Mesothelial cell of epicardium (in vitro differentiated cells): ENCODE results near the gene SDSL. TPM values are rescaled to one million over a fixed set of nuclear protein-coding genes. Genes with fewer than 3 reads are reported as not detected.

Experiments used
- DNase-seq, 2 experiments: peaks; one replicate each; pipeline ENCODE4 v3.0.0; 2021; ENCODE audit warnings: low spot score in 2 of 2; ENCODE audit not compliant: unreplicated experiment in 2 of 2
- H3K27ac Mint-ChIP-seq: 2 replicates; pipeline ENCODE4 v1.8.0; 2021; ENCODE audit warnings: mixed read lengths
- H3K27me3 Mint-ChIP-seq: 2 replicates; pipeline ENCODE4 v1.8.0; 2021; ENCODE audit warnings: low read depth, mixed read lengths
- H3K36me3 Mint-ChIP-seq: 2 replicates; pipeline ENCODE4 v1.8.0; 2021; ENCODE audit warnings: mixed read lengths
- H3K4me1 Mint-ChIP-seq: 2 replicates; pipeline ENCODE4 v1.8.0; 2021; ENCODE audit warnings: mixed read lengths
- H3K4me3 Mint-ChIP-seq: 2 replicates; pipeline ENCODE4 v1.8.0; 2021; ENCODE audit warnings: mild to moderate bottlenecking, moderate library complexity, mixed read lengths
- H3K9me3 Mint-ChIP-seq: 2 replicates; pipeline ENCODE4 v1.8.0; 2021; ENCODE audit warnings: mixed read lengths
- CTCF ChIP-seq: fragments of 200-600 bp; sonication (generic); IDR thresholded peaks from one replicate; pipeline ENCODE4 v1.5.0; 2021; ENCODE audit warnings: antibody characterized with exemption; ENCODE audit not compliant: unreplicated experiment
- total RNA-seq: library from RNA; stranded (reverse); gene quantifications from 3 replicates; pipeline ENCODE4 v1.2.1, GENCODE V29; 2021

Gene SDSL
- total RNA-seq, 1 donor from 2014 or later: 11.6 TPM

- Mint-ChIP-seq H3K36me3 (no peaks in the 10 kb centered on the region), H3K9me3 (no peaks in the 10 kb centered on the region), H3K4me3 (no peak overlapping the region), H3K4me1 (no peaks in the 10 kb centered on the region), H3K27ac (no peak overlapping the region), H3K27me3 (peaks cover 83% of the 10 kb centered on the region)
- DNase-seq: no peak
- TF ChIP-seq CTCF: no peak
Observed at GRCh38 chr12:113457185-113457584, 35.0 kb downstream of the SDSL start.

- Mint-ChIP-seq H3K27ac (no peak overlapping the region), H3K36me3 (no peaks in the 10 kb centered on the region), H3K27me3 (peaks cover 84% of the 10 kb centered on the region), H3K4me3 (no peak overlapping the region), H3K4me1 (peaks cover 3% of the 10 kb centered on the region), H3K9me3 (no peaks in the 10 kb centered on the region)
- no peak for TF ChIP-seq CTCF
- DNase-seq: no peak
Observed at GRCh38 chr12:113457710-113458109, 35.5 kb downstream of the SDSL start.

- Mint-ChIP-seq H3K4me3 (no peak overlapping the region), H3K36me3 (no peaks in the 10 kb centered on the region), H3K9me3 (no peaks in the 10 kb centered on the region), H3K27ac (no peak overlapping the region), H3K4me1 (peaks cover 17% of the 10 kb centered on the region), H3K27me3 (peaks cover 86% of the 10 kb centered on the region)
- no peak for DNase-seq
- no peak for TF ChIP-seq CTCF
Observed at GRCh38 chr12:113459981-113460380, 37.8 kb downstream of the SDSL start.

GRCh38 chr12:113461666-113462065 lies 39.5 kb downstream of the SDSL start:
- Mint-ChIP-seq H3K9me3 (no peaks in the 10 kb centered on the region), H3K36me3 (no peaks in the 10 kb centered on the region), H3K4me1 (peaks cover 21% of the 10 kb centered on the region), H3K27ac (no peak overlapping the region), H3K27me3 (peaks cover 94% of the 10 kb centered on the region), H3K4me3 (no peak overlapping the region)
- DNase-seq: no peak
- no peak for TF ChIP-seq CTCF

GRCh38 chr12:113462117-113462774 lies 40.1 kb downstream of the SDSL start:
- peaks cover 94% of the 10 kb centered on the region for H3K27me3 Mint-ChIP-seq
- peak; percentile 77 for TF ChIP-seq CTCF
- H3K4me1 Mint-ChIP-seq: peaks cover 25% of the 10 kb centered on the region
- H3K27ac Mint-ChIP-seq: no peak overlapping the region
- peak; percentile 67 to 85 for DNase-seq
- H3K4me3 Mint-ChIP-seq: peak overlapping the region; percentile 55
- H3K9me3 Mint-ChIP-seq: no peaks in the 10 kb centered on the region
- no peaks in the 10 kb centered on the region for H3K36me3 Mint-ChIP-seq
